DOHH2 (cell line): ENCODE measurements around the gene CIAO2A.

Experiments
- H3F3A ChIP-seq: fragments of 200-600 bp; sonication (generic), shearing (Covaris generic); 2 replicates; pipeline ENCODE4 v1.6.0; 2016; ENCODE audit warnings: antibody characterized with exemption, mild to moderate bottlenecking; ENCODE audit not compliant: control insufficient read depth, insufficient read depth
- H3K27ac ChIP-seq: fragments of 200-600 bp; sonication (generic); 2 replicates; pipeline ENCODE4 v1.5.1; 2014; ENCODE audit warnings: low read depth, mild to moderate bottlenecking, low read length, moderate library complexity
- H3K27me3 ChIP-seq: fragments of 200-600 bp; sonication (generic); 2 replicates; pipeline ENCODE4 v1.6.1; 2014; ENCODE audit warnings: mild to moderate bottlenecking, low read length, mixed read lengths; ENCODE audit not compliant: control insufficient read depth
- H3K36me3 ChIP-seq: fragments of 200-600 bp; sonication (generic); 2 replicates; pipeline ENCODE4 v1.6.1; 2014; ENCODE audit warnings: mild to moderate bottlenecking, low read length, moderate library complexity, mixed read lengths; ENCODE audit not compliant: control insufficient read depth
- H3K4me1 ChIP-seq: fragments of 200-600 bp; sonication (generic); 2 replicates; pipeline ENCODE4 v1.6.1; 2014; ENCODE audit warnings: mild to moderate bottlenecking, low read length, mixed read lengths; ENCODE audit not compliant: control insufficient read depth
- H3K4me2 ChIP-seq: fragments of 200-600 bp; sonication (generic); 2 replicates; pipeline ENCODE4 v1.6.0; 2014; ENCODE audit warnings: mild to moderate bottlenecking, low read length, moderate library complexity
- H3K4me3 ChIP-seq: fragments of 200-600 bp; sonication (generic); 2 replicates; pipeline ENCODE4 v1.5.1; 2014; ENCODE audit warnings: mild to moderate bottlenecking, low read length, mixed read lengths
- H3K79me2 ChIP-seq: fragments of 200-600 bp; sonication (generic); 2 replicates; pipeline ENCODE4 v1.6.1; 2014; ENCODE audit warnings: mild to moderate bottlenecking, low read length, mixed read lengths; ENCODE audit not compliant: control insufficient read depth
- H3K9me2 ChIP-seq: fragments of 200-600 bp; sonication (generic); replicated peaks from 2 replicates; pipeline ENCODE4 v1.6.1; 2014; ENCODE audit warnings: mild to moderate bottlenecking, low read length, mixed read lengths; ENCODE audit not compliant: control insufficient read depth
- H3K9me3 ChIP-seq: fragments of 200-600 bp; sonication (generic); 2 replicates; pipeline ENCODE4 v1.6.1; 2014; ENCODE audit warnings: antibody characterized with exemption, low read length, mixed read lengths; ENCODE audit not compliant: control insufficient read depth, insufficient read depth
- H4K20me1 ChIP-seq: fragments of 200-600 bp; sonication (generic); 2 replicates; pipeline ENCODE4 v1.6.0; 2014; ENCODE audit warnings: low read depth, mild to moderate bottlenecking, antibody characterized with exemption, low read length, moderate library complexity; ENCODE audit not compliant: control insufficient read depth, insufficient read depth
- EZH2phosphoT487 ChIP-seq: fragments of 200-600 bp; sonication (generic); IDR thresholded peaks from 2 replicates; pipeline ENCODE4 v1.6.1; 2017; ENCODE audit warnings: borderline replicate concordance, mild to moderate bottlenecking, antibody characterized with exemption, low read length, moderate library complexity, mixed read lengths
- TF ChIP-seq, protein P1 (sequence below): fragments of 200-600 bp; sonication (generic); IDR thresholded peaks from one replicate; pipeline ENCODE4 v1.5.1; 2014; ENCODE audit warnings: antibody characterized with exemption, mild to moderate bottlenecking, low read depth, low read length; ENCODE audit not compliant: poor library complexity, severe bottlenecking

The CIAO2A gene

GRCh38 chr15:64134345-64134829, 40.7 kb upstream of the CIAO2A start:
- no peaks in the 10 kb centered on the region for H3K9me3 ChIP-seq
- no peaks in the 10 kb centered on the region for H3K79me2 ChIP-seq
- peaks cover 77% of the 10 kb centered on the region for H3K36me3 ChIP-seq
- TF ChIP-seq, protein P1, sequence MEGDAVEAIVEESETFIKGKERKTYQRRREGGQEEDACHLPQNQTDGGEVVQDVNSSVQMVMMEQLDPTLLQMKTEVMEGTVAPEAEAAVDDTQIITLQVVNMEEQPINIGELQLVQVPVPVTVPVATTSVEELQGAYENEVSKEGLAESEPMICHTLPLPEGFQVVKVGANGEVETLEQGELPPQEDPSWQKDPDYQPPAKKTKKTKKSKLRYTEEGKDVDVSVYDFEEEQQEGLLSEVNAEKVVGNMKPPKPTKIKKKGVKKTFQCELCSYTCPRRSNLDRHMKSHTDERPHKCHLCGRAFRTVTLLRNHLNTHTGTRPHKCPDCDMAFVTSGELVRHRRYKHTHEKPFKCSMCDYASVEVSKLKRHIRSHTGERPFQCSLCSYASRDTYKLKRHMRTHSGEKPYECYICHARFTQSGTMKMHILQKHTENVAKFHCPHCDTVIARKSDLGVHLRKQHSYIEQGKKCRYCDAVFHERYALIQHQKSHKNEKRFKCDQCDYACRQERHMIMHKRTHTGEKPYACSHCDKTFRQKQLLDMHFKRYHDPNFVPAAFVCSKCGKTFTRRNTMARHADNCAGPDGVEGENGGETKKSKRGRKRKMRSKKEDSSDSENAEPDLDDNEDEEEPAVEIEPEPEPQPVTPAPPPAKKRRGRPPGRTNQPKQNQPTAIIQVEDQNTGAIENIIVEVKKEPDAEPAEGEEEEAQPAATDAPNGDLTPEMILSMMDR: no peak
- no peak for TF ChIP-seq EZH2phosphoT487
- H4K20me1 ChIP-seq: no peaks in the 10 kb centered on the region
- no peak overlapping the region for H3K27ac ChIP-seq
- H3F3A ChIP-seq: no peaks in the 10 kb centered on the region
- H3K4me1 ChIP-seq: no peaks in the 10 kb centered on the region
- H3K9me2 ChIP-seq: no peaks in the 10 kb centered on the region
- H3K27me3 ChIP-seq: no peaks in the 10 kb centered on the region
- H3K4me2 ChIP-seq: no peak overlapping the region
- H3K4me3 ChIP-seq: no peak overlapping the region

DNA sequence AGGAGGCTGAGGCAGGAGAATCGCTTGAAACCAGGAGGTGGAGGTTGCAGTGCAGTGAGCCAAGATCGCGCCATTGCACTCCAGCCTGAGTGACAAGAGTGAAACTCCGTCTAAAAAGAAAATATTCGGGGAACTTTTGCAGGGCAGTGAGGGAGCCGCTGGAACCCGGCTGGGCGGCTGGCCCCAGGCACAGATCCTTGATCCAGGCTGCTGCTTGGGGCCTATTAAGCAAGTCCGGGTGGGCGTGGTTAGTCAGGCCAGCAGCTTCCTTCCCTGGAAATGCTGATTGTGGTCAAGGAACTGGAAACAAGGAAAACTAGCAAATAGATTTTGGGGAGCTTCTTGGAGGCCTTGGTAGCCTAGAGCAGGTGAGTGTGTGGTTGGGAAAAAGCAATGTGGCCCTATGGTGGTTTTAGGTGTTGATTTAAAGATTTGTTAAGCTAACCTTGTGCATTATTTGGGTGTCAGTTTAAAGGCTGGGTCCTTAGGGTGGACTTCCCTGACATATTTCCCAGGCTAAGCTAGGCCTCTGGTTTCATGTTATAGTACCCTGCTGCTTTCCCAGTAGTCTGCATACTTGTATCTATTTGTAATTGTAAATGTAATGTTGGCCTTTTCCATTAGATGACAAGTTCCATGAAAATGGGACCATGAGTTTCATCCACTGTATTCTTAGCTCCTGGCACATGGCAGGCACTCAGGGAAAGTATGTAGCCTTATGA, 40.1 kb upstream of the CIAO2A start:
- no peak overlapping the region for H3K27ac ChIP-seq
- no peak overlapping the region for H3K4me3 ChIP-seq

GRCh38 chr15:64132217-64132616, 38.6 kb upstream of the CIAO2A start:
- H4K20me1 ChIP-seq: no peaks in the 10 kb centered on the region
- peaks cover 83% of the 10 kb centered on the region for H3K36me3 ChIP-seq
- H3K4me2 ChIP-seq: no peak overlapping the region
- no peaks in the 10 kb centered on the region for H3K27me3 ChIP-seq
- no peak overlapping the region for H3K27ac ChIP-seq
- no peaks in the 10 kb centered on the region for H3K9me2 ChIP-seq
- H3F3A ChIP-seq: no peaks in the 10 kb centered on the region
- no peaks in the 10 kb centered on the region for H3K79me2 ChIP-seq
- TF ChIP-seq, protein P1: no peak
- TF ChIP-seq EZH2phosphoT487: no peak
- H3K4me1 ChIP-seq: no peaks in the 10 kb centered on the region
- no peak overlapping the region for H3K4me3 ChIP-seq
- no peaks in the 10 kb centered on the region for H3K9me3 ChIP-seq

More for the DNA sequence above, 40.1 kb upstream of the CIAO2A start:
- Histone ChIP-seq H3K36me3 (peaks cover 81% of the 10 kb centered on the region), H4K20me1 (no peaks in the 10 kb centered on the region), H3F3A (no peaks in the 10 kb centered on the region), H3K9me3 (no peaks in the 10 kb centered on the region), H3K79me2 (no peaks in the 10 kb centered on the region), H3K9me2 (no peaks in the 10 kb centered on the region), H3K27me3 (no peaks in the 10 kb centered on the region), H3K4me2 (no peak overlapping the region), H3K4me1 (no peaks in the 10 kb centered on the region)
- TF ChIP-seq, protein P1: no peak
- no peak for TF ChIP-seq EZH2phosphoT487
